Astrocyte (in vitro differentiated cells and primary cell): ENCODE measurements around the gene MAP3K14. TPM values are rescaled to one million over a fixed set of nuclear protein-coding genes. Genes with fewer than 3 reads are reported as not detected.

ENCODE experiments used
- DNase-seq: peaks from one replicate; pipeline ENCODE4 v3.0.0-alpha.2; 2010; ENCODE audit warnings: low read depth
- FAIRE-seq: peaks from 2 replicates; lab custom pipeline; 2011; peaks lifted over from hg19 to GRCh38; lab: Jason Lieb, UNC
- H2AFZ ChIP-seq: 2 replicates; pipeline ENCODE4 v1.6.0; 2012; ENCODE audit warnings: low read depth, low read length, inconsistent platforms
- H3K27ac ChIP-seq: 2 replicates; pipeline ENCODE4 v1.5.1; 2011; ENCODE audit warnings: low read depth, low read length, inconsistent platforms
- H3K27me3 ChIP-seq: 2 replicates; pipeline ENCODE4 v1.6.0; 2011; ENCODE audit warnings: low read length, inconsistent platforms; ENCODE audit not compliant: insufficient read depth
- H3K36me3 ChIP-seq: 2 replicates; pipeline ENCODE4 v1.5.1; 2011; ENCODE audit warnings: low read length, inconsistent platforms; ENCODE audit not compliant: insufficient read depth
- H3K4me1 ChIP-seq: 2 replicates; pipeline ENCODE4 v1.5.1; 2011; ENCODE audit warnings: low read length, inconsistent platforms; ENCODE audit not compliant: insufficient read depth
- H3K4me2 ChIP-seq: 2 replicates; pipeline ENCODE4 v1.6.0; 2012; ENCODE audit warnings: low read length, inconsistent platforms
- H3K4me3 ChIP-seq: 2 replicates; pipeline ENCODE4 v1.5.1; 2011; ENCODE audit warnings: low read depth, mild to moderate bottlenecking, low read length, inconsistent platforms; ENCODE audit not compliant: insufficient read depth
- H3K79me2 ChIP-seq: 2 replicates; pipeline ENCODE4 v1.6.0; 2012; ENCODE audit warnings: mild to moderate bottlenecking, low read length, inconsistent platforms; ENCODE audit not compliant: insufficient read depth
- H3K9ac ChIP-seq: 2 replicates; pipeline ENCODE4 v1.6.0; 2012; ENCODE audit warnings: mild to moderate bottlenecking, low read length, inconsistent platforms
- H3K9me3 ChIP-seq: 2 replicates; pipeline ENCODE4 v1.5.1; 2012; ENCODE audit warnings: low read depth, mild to moderate bottlenecking, low read length, inconsistent platforms; ENCODE audit not compliant: insufficient read depth
- H4K20me1 ChIP-seq: 2 replicates; pipeline ENCODE4 v1.6.0; 2012; ENCODE audit warnings: low read length, inconsistent platforms; ENCODE audit not compliant: insufficient read depth
- H3K27ac Mint-ChIP-seq: one replicate; pipeline ENCODE4 v1.8.0; 2021; ENCODE audit warnings: mild to moderate bottlenecking, mixed read lengths; ENCODE audit not compliant: unreplicated experiment
- H3K27me3 Mint-ChIP-seq: one replicate; pipeline ENCODE4 v1.8.0; 2021; ENCODE audit warnings: low read depth, mixed read lengths; ENCODE audit not compliant: unreplicated experiment
- H3K36me3 Mint-ChIP-seq: one replicate; pipeline ENCODE4 v1.8.0; 2021; ENCODE audit warnings: low read depth, mixed read lengths; ENCODE audit not compliant: unreplicated experiment
- H3K4me1 Mint-ChIP-seq: one replicate; pipeline ENCODE4 v1.8.0; 2021; ENCODE audit warnings: low read depth, mixed read lengths; ENCODE audit not compliant: unreplicated experiment
- H3K4me3 Mint-ChIP-seq: one replicate; pipeline ENCODE4 v1.8.0; 2021; ENCODE audit warnings: mild to moderate bottlenecking, moderate library complexity, mixed read lengths; ENCODE audit not compliant: unreplicated experiment
- H3K9me3 Mint-ChIP-seq: one replicate; pipeline ENCODE4 v1.8.0; 2021; ENCODE audit warnings: mild to moderate bottlenecking, mixed read lengths; ENCODE audit not compliant: unreplicated experiment
- EZH2 ChIP-seq: IDR thresholded peaks from 2 replicates; pipeline ENCODE4 v1.6.1; 2012; ENCODE audit warnings: mild to moderate bottlenecking, low read length, inconsistent platforms; ENCODE audit not compliant: insufficient read depth
- total RNA-seq: library from RNA; stranded (reverse); gene quantifications from 2 replicates; pipeline ENCODE4 v1.2.1, GENCODE V29; 2021
- TF ChIP-seq, protein P1 (sequence below): IDR thresholded peaks from 2 replicates; pipeline ENCODE4 v1.5.1; 2011; ENCODE audit warnings: low read depth, mild to moderate bottlenecking, inconsistent platforms, low read length, moderate library complexity; ENCODE audit not compliant: insufficient read depth

Gene MAP3K14
- total RNA-seq, 1 donor from 2014 or later, result 10.8 TPM

DNA sequence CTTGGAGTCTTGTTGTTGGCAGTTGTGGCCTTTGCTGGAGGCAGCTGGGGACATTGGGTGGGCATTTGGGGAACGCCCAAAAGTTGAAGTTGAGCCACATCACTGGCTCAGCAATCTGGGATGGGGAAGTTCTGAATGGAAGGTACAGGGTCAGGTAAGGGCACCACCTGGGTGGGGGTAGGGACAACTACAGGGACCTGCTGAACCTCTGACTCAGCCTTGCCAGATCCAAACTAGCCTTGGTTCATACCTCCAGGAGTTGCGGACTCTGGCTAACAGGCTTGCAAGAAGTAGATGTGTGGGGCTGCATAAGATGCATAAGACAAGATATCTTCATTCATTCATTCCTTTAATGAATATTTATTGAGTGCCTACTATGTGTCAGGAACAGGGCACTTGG lies 79.1 kb downstream of the MAP3K14 start:
- FAIRE-seq, result no peak
- no peaks in the 10 kb centered on the region for H3K4me1 Mint-ChIP-seq
- Histone ChIP-seq H3K27ac (no peak overlapping the region), H3K9ac (no peak overlapping the region), H3K9me3 (no peaks in the 10 kb centered on the region), H3K4me3 (no peak overlapping the region), H4K20me1 (no peaks in the 10 kb centered on the region), H3K4me1 (peaks cover 4% of the 10 kb centered on the region), H3K36me3 (no peaks in the 10 kb centered on the region), H3K4me2 (no peak overlapping the region), H3K79me2 (no peaks in the 10 kb centered on the region), H3K27me3 (peaks cover 25% of the 10 kb centered on the region), H2AFZ (no peak overlapping the region)
- H3K4me3 Mint-ChIP-seq, result peak overlapping the region; percentile 40
- TF ChIP-seq, protein P1, sequence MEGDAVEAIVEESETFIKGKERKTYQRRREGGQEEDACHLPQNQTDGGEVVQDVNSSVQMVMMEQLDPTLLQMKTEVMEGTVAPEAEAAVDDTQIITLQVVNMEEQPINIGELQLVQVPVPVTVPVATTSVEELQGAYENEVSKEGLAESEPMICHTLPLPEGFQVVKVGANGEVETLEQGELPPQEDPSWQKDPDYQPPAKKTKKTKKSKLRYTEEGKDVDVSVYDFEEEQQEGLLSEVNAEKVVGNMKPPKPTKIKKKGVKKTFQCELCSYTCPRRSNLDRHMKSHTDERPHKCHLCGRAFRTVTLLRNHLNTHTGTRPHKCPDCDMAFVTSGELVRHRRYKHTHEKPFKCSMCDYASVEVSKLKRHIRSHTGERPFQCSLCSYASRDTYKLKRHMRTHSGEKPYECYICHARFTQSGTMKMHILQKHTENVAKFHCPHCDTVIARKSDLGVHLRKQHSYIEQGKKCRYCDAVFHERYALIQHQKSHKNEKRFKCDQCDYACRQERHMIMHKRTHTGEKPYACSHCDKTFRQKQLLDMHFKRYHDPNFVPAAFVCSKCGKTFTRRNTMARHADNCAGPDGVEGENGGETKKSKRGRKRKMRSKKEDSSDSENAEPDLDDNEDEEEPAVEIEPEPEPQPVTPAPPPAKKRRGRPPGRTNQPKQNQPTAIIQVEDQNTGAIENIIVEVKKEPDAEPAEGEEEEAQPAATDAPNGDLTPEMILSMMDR, result no peak
- TF ChIP-seq EZH2, result no peak
- H3K36me3 Mint-ChIP-seq, result peaks cover 14% of the 10 kb centered on the region
- no peaks in the 10 kb centered on the region for H3K9me3 Mint-ChIP-seq
- H3K27me3 Mint-ChIP-seq, result peaks cover 65% of the 10 kb centered on the region
- no peak for DNase-seq
- H3K27ac Mint-ChIP-seq, result no peak overlapping the region

DNA sequence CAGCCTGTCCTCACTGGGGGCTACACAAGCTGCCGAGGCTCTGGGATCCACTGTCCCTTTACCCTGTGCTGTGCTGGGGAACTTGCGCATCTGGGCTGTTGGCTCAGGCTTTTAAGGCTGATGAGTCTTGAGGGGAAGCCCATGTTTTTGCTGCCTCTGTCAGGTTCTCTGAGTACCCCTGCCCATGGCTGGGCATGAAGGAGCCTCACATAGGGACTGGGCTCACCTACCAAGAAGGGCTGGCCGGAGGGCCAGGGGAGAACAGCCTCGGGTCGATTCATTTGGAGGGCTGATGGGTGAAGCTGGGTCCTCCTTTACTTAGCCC lies 80.6 kb downstream of the MAP3K14 start:
- DNase-seq, result no peak
- peaks cover 16% of the 10 kb centered on the region for H3K27me3 ChIP-seq
- H3K9me3 ChIP-seq, result no peaks in the 10 kb centered on the region
- Mint-ChIP-seq H3K36me3 (peaks cover 14% of the 10 kb centered on the region), H3K9me3 (no peaks in the 10 kb centered on the region), H3K27ac (no peak overlapping the region), H3K4me3 (no peak overlapping the region), H3K4me1 (no peaks in the 10 kb centered on the region), H3K27me3 (peaks cover 64% of the 10 kb centered on the region)
- H3K27ac ChIP-seq, result no peak overlapping the region
- no peak overlapping the region for H3K4me2 ChIP-seq
- no peak overlapping the region for H2AFZ ChIP-seq
- no peak overlapping the region for H3K4me3 ChIP-seq
- H4K20me1 ChIP-seq, result no peaks in the 10 kb centered on the region
- no peak overlapping the region for H3K9ac ChIP-seq
- TF ChIP-seq, protein P1, result no peak
- TF ChIP-seq EZH2, result no peak
- H3K36me3 ChIP-seq, result no peaks in the 10 kb centered on the region
- FAIRE-seq, result no peak
- peaks cover 2% of the 10 kb centered on the region for H3K4me1 ChIP-seq
- no peaks in the 10 kb centered on the region for H3K79me2 ChIP-seq

DNA sequence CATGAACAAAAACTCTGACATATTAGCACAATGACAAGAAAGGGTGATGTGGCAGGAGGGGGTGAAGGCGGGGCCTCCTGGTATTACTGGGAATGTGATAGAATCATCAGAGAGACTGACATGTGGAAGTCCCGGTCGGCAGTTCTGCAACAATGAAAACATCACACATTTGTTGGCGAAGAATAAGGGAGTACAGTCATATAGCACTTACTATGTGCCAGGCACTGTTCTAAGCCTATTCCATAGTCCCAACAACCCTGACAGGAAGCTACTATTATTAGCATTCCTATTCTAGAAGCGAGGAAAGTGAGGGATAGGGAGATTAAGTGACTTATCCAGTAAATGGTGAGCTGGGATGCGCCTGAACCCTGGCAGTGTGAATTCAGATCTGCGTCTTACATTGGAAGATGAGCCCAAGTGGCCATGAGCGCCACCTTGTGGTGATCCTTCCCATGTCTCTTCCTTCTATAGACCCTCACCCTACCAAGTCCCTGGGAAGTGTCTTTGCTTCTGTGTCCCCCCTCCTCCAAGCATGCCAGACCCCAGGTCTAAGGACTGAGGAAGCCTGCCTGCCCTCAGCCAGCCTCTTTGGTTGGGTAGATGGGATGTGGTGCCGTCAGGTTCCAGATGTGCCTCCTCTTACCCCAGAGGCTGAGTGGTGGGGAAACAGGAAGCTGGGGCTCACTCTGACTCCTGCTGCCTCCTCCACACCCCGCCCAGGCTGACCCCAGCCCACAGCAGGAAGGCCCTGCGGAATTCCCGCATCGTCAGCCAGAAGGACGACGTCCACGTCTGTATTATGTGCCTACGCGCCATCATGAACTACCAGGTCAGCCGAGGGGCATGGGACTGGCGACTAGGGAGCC lies 81.2 kb downstream of the MAP3K14 start:
- peak; percentile 40 for DNase-seq
- H3K4me1 Mint-ChIP-seq, result no peaks in the 10 kb centered on the region
- H3K36me3 ChIP-seq, result no peaks in the 10 kb centered on the region
- no peaks in the 10 kb centered on the region for H3K4me1 ChIP-seq
- peak; percentile 55 for FAIRE-seq
- no peaks in the 10 kb centered on the region for H3K79me2 ChIP-seq
- H3K4me2 ChIP-seq, result no peak overlapping the region
- no peaks in the 10 kb centered on the region for H4K20me1 ChIP-seq
- H3K9me3 ChIP-seq, result no peaks in the 10 kb centered on the region
- H3K9ac ChIP-seq, result no peak overlapping the region
- no peak overlapping the region for H2AFZ ChIP-seq
- no peak overlapping the region for H3K27ac ChIP-seq
- H3K27me3 Mint-ChIP-seq, result peaks cover 61% of the 10 kb centered on the region
- H3K27ac Mint-ChIP-seq, result no peak overlapping the region
- peaks cover 10% of the 10 kb centered on the region for H3K27me3 ChIP-seq
- H3K4me3 ChIP-seq, result no peak overlapping the region
- H3K4me3 Mint-ChIP-seq, result no peak overlapping the region
- no peaks in the 10 kb centered on the region for H3K9me3 Mint-ChIP-seq
- H3K36me3 Mint-ChIP-seq, result peaks cover 14% of the 10 kb centered on the region
- TF ChIP-seq EZH2, result no peak
- TF ChIP-seq, protein P1, result peak; percentile 70
